ENCODE data around the gene ACTG1. TPM values are rescaled to one million over a fixed set of nuclear protein-coding genes. Genes with fewer than 3 reads are reported as not detected.

The ACTG1 gene
- total and polyA plus RNA-seq, 2 donors (not counting 1 experiment from before 2014, with no cell fraction given), result 803 to 1,677 TPM

DNA sequence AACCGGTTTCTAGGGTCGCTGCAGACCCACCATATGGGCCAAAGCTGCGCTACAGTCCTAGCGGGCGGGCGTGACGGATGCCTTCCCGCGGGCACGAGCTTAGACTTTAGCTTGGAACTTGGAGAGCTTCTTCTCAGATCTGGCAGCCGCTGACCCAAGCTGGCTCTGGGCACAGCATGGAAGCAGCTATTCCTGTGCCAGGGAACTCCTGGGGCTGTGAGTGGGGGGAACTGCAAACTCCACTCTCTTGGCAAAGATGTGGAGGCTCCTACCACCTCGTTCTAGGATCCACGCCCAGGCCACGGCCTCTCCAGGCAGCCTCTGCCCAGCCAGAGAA, 30.7 kb upstream of the ACTG1 start:
- CTCF ChIA-PET, result interaction anchor here (2.3 kb wide), 1 partner anchor 24 kb away, joined by 6 read pairs; no protein-coding TSS in a partner anchor
- H3K4me1 Mint-ChIP-seq, result no peaks in the 10 kb centered on the region
- DNase-seq (no peak), ATAC-seq (ENCODE audit: low read depth) (no peak)
- H3K9me3 ChIP-seq (ENCODE audit: control extremely low read depth in 1 of 3, control insufficient read depth in 2 of 3, insufficient read depth in 1 of 3, low read length in 2 of 3), result no peaks in the 10 kb centered on the region
- H3K4me3 Mint-ChIP-seq, result no peak overlapping the region
- H3K4me1 ChIP-seq (ENCODE audit: control insufficient read depth in 2 of 2, insufficient read depth in 2 of 2, low read length in 2 of 2), result no peaks in the 10 kb centered on the region
- WGBS (ENCODE audit: insufficient coverage), result 96% methylated on average over 14 of the region's 14 CpGs
- H3K27ac Mint-ChIP-seq, result no peak overlapping the region
- peaks cover 0 to 86% of the 10 kb centered on the region in 2 experiments for H3K36me3 ChIP-seq (replicated peaks in 1 of 2; ENCODE audit: control extremely low read depth in 1 of 2, control insufficient read depth in 1 of 2, extremely low read depth in 1 of 2, insufficient read depth in 2 of 2, low read length in 1 of 2)
- H3K9me3 Mint-ChIP-seq (ENCODE audit: insufficient read depth), result no peaks in the 10 kb centered on the region
- H3K27ac ChIP-seq (ENCODE audit: low read length in 2 of 2), result no peak overlapping the region
- intact Hi-C loops (cut with micrococcal nuclease), result no loop called here
- no peak overlapping the region for H2AFZ ChIP-seq (ENCODE audit: insufficient read depth, low read depth, low read length, poor library complexity, severe bottlenecking)
- H3K27me3 ChIP-seq (replicated peaks in 1 of 4; ENCODE audit: control extremely low read depth in 1 of 4, control insufficient read depth in 3 of 4, insufficient read depth in 4 of 4, low read length in 3 of 4), result peaks cover 0 to under 1% (median 0%) of the 10 kb centered on the region in 4 experiments
- H3K4me3 ChIP-seq (ENCODE audit: control extremely low read depth in 1 of 5, extremely low read depth in 1 of 5, insufficient read depth in 1 of 5, low read depth in 2 of 5, low read length in 4 of 5), result no peak overlapping the region
- H3K4me2 ChIP-seq (replicated peaks; ENCODE audit: low read depth, low read length, poor library complexity, severe bottlenecking), result no peak overlapping the region
- H3K9ac ChIP-seq (ENCODE audit: low read length), result no peak overlapping the region
- TF ChIP-seq EZH2 (IDR thresholded peaks at IDR 0.05; ENCODE audit: borderline replicate concordance, insufficient read depth, low read depth, low read length, poor library complexity, severe bottlenecking) (no peak), CTCF (IDR thresholded peaks at IDR 0.05) (no peak)
- peaks cover 10% of the 10 kb centered on the region for H3K79me2 ChIP-seq (ENCODE audit: control insufficient read depth, insufficient read depth, low read length)
- POLR2A ChIA-PET, result no interaction called here
- H3K27me3 Mint-ChIP-seq, result no peaks in the 10 kb centered on the region
- peaks cover 25% of the 10 kb centered on the region for H4K20me1 ChIP-seq (ENCODE audit: control insufficient read depth, insufficient read depth, low read length, poor library complexity, severe bottlenecking)

DNA sequence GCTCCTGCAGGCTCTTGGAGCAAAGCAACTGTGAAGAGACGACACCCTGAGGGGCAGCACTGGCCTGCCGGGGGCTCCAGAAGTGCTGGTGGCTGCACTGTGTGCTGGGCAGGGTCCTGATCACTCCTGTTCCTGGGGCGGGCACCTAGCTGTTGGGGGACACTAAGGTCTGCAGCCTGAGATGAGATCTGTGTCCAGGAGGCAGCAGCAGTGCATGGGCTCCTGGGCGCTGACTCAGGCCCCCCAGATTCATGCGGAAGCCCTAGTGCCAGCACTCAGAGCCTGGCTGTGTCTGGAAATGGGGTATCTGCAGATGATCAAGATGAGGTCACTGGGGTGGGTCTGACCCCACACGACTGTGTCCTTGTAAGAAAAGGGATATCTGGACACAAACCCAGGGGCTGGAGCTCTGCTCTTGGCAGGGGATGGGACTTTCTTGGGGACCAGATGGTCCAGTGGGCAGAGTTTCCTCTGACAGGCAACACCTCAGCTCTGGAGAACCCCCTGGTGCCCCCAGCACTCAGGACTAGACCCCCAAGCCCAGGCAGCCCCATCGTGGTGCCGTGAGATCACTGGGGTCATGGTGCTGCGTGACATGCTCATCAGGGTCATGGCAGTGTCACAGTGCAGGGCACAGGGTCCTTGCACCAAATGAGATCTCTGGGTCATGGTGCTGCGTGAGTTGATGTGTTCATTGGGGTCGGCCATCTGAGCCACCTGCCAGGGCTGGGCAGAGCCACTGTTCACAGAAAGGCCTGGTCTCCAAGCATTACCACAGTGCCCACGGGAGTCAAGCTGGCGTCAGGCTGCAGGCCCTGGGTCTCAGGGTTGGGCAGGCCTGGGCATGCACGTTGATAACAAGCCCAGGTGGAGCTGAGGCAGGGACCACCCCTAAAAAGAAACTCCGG, 30.1 kb upstream of the ACTG1 start:
- POLR2A ChIA-PET, result no interaction called here
- no peak overlapping the region for H3K4me3 Mint-ChIP-seq
- H3K4me1 ChIP-seq (ENCODE audit: control insufficient read depth in 2 of 2, insufficient read depth in 2 of 2, low read length in 2 of 2), result peaks cover 4 to 5% of the 10 kb centered on the region in 2 donors
- H3K27me3 Mint-ChIP-seq, result peaks cover 5% of the 10 kb centered on the region
- no peak overlapping the region for H2AFZ ChIP-seq (ENCODE audit: insufficient read depth, low read depth, low read length, poor library complexity, severe bottlenecking)
- H3K79me2 ChIP-seq (ENCODE audit: control insufficient read depth, insufficient read depth, low read length), result peaks cover 6% of the 10 kb centered on the region
- no peak for DNase-seq
- H3K9ac ChIP-seq (ENCODE audit: low read length), result no peak overlapping the region
- no peak overlapping the region for H3K4me2 ChIP-seq (replicated peaks; ENCODE audit: low read depth, low read length, poor library complexity, severe bottlenecking)
- peaks cover 4% of the 10 kb centered on the region for H3K4me1 Mint-ChIP-seq
- CTCF ChIA-PET, result interaction anchor here (2.3 kb wide), 1 partner anchor 24 kb away, joined by 6 read pairs; no protein-coding TSS in a partner anchor
- 96% methylated on average over 15 of the region's 15 CpGs for WGBS (ENCODE audit: insufficient coverage)
- H3K36me3 ChIP-seq (replicated peaks in 1 of 2; ENCODE audit: control extremely low read depth in 1 of 2, control insufficient read depth in 1 of 2, extremely low read depth in 1 of 2, insufficient read depth in 2 of 2, low read length in 1 of 2), result peaks cover 0 to 81% of the 10 kb centered on the region in 2 experiments
- intact Hi-C loops (cut with micrococcal nuclease), result no loop called here
- no peak for ATAC-seq (ENCODE audit: low read depth)
- no peaks in the 10 kb centered on the region for H3K9me3 Mint-ChIP-seq (ENCODE audit: insufficient read depth)
- no peak overlapping the region for H3K4me3 ChIP-seq (ENCODE audit: control extremely low read depth in 1 of 5, extremely low read depth in 1 of 5, insufficient read depth in 1 of 5, low read depth in 2 of 5, low read length in 4 of 5)
- peaks cover 25% of the 10 kb centered on the region for H4K20me1 ChIP-seq (ENCODE audit: control insufficient read depth, insufficient read depth, low read length, poor library complexity, severe bottlenecking)
- peaks cover 0 to 6% (median 2%) of the 10 kb centered on the region in 4 experiments for H3K27me3 ChIP-seq (replicated peaks in 1 of 4; ENCODE audit: control extremely low read depth in 1 of 4, control insufficient read depth in 3 of 4, insufficient read depth in 4 of 4, low read length in 3 of 4)
- TF ChIP-seq CTCF (IDR thresholded peaks at IDR 0.05) (no peak), EZH2 (IDR thresholded peaks at IDR 0.05; ENCODE audit: borderline replicate concordance, insufficient read depth, low read depth, low read length, poor library complexity, severe bottlenecking) (no peak)
- no peak overlapping the region for H3K27ac Mint-ChIP-seq
- H3K27ac ChIP-seq (ENCODE audit: low read length in 2 of 2), result no peak overlapping the region
- H3K9me3 ChIP-seq (ENCODE audit: control extremely low read depth in 1 of 3, control insufficient read depth in 2 of 3, insufficient read depth in 1 of 3, low read length in 2 of 3), result no peaks in the 10 kb centered on the region

Data from B cell (primary cell).